Panc1 (cell line): ENCODE measurements around the gene HGFAC. TPM values are rescaled to one million over a fixed set of nuclear protein-coding genes. Genes with fewer than 3 reads are reported as not detected.
A peak's percentile ranks its signal among the peaks of the same experiment; 100 is the strongest.

Experiments
- ATAC-seq: fragments of 200-7000 bp; cut with Tn5 transposase; 2 replicates; pipeline ENCODE4 v1.9.1; 2020; ENCODE audit warnings: mild to moderate bottlenecking, moderate library complexity
- BruUV-seq: library from RNA; stranded (reverse); fragments of 400-500 nt; replicated peaks from 2 replicates; lab custom pipeline; 2021; lab: Mats Ljungman, UMichigan
- CTCF ChIA-PET: fragments of 300-600 bp; sonication (Branson Sonifier 250); formaldehyde crosslinking; loops from one replicate; lab custom pipeline; 2022; ENCODE audit warnings: antibody characterized with exemption; lab: Charles Lee
- POLR2A ChIA-PET: fragments of 300-600 bp; sonication (Branson Sonifier 250); formaldehyde crosslinking; loops from one replicate; lab custom pipeline; 2022; ENCODE audit warnings: antibody characterized with exemption; lab: Charles Lee
- DNase-seq: peaks from one replicate; pipeline ENCODE4 v3.0.0-alpha.2; 2010; ENCODE audit warnings: low read depth, low spot score
- H3K27ac ChIP-seq: 2 replicates; pipeline ENCODE4 v1.5.1; 2011; ENCODE audit warnings: mild to moderate bottlenecking, low read length, inconsistent platforms
- H3K27me3 ChIP-seq: fragments of 200-500 bp; sonication (Bioruptor generic); 2 replicates; pipeline ENCODE4 v1.6.0; 2014; ENCODE audit warnings: low read length, inconsistent platforms; ENCODE audit not compliant: control insufficient read depth, insufficient read depth
- H3K36me3 ChIP-seq: fragments of 200-500 bp; sonication (Bioruptor generic); 2 replicates; pipeline ENCODE4 v1.5.1; 2014; ENCODE audit warnings: inconsistent platforms, mild to moderate bottlenecking, low read length, moderate library complexity; ENCODE audit not compliant: control insufficient read depth, insufficient read depth
- H3K4me1 ChIP-seq: 2 replicates; pipeline ENCODE4 v1.5.1; 2011; ENCODE audit warnings: inconsistent platforms, mild to moderate bottlenecking, low read length, moderate library complexity; ENCODE audit not compliant: control insufficient read depth, insufficient read depth
- H3K4me3 ChIP-seq, 2 experiments: 2 replicates each; pipeline ENCODE4 v1.5.1; 2011 to 2012; ENCODE audit warnings: low read depth in 2 of 2, low read length in 2 of 2, mild to moderate bottlenecking in 2 of 2, inconsistent platforms in 1 of 2, moderate library complexity in 1 of 2
- H3K9me3 ChIP-seq: fragments of 200-500 bp; sonication (Bioruptor generic); 2 replicates; pipeline ENCODE4 v1.5.1; 2014; ENCODE audit warnings: low read depth, mild to moderate bottlenecking, inconsistent platforms, low read length, moderate library complexity; ENCODE audit not compliant: control insufficient read depth, insufficient read depth
- CTCF ChIP-seq: fragments of 450-650 bp; IDR thresholded peaks from 2 replicates; pipeline ENCODE4 v1.5.1; 2017; ENCODE audit warnings: mild to moderate bottlenecking
- POLR2AphosphoS5 ChIP-seq: IDR thresholded peaks from 2 replicates; pipeline ENCODE4 v1.6.1; 2012; ENCODE audit warnings: mild to moderate bottlenecking, low read depth, low read length, moderate library complexity
- REST ChIP-seq, 2 experiments: IDR thresholded peaks; 2 replicates each; pipeline ENCODE4 v1.6.1; 2011 to 2012; ENCODE audit warnings: low read depth in 2 of 2, control low read depth in 1 of 2, low read length in 1 of 2, mild to moderate bottlenecking in 1 of 2, moderate library complexity in 1 of 2; ENCODE audit not compliant: insufficient read depth in 1 of 2
- SIN3A ChIP-seq: IDR thresholded peaks from 2 replicates; pipeline ENCODE4 v1.6.1; 2012; ENCODE audit warnings: low read depth, mild to moderate bottlenecking, low read length, moderate library complexity, borderline replicate concordance; ENCODE audit not compliant: insufficient read depth
- TCF7L2 ChIP-seq: IDR thresholded peaks from 2 replicates; pipeline ENCODE4 v1.6.1; 2011; ENCODE audit warnings: mild to moderate bottlenecking, low read depth, low read length, inconsistent platforms
- in situ Hi-C: cut with HindIII; loops from 2 replicates; pipeline ENCODE4 v1.10.0; 2016; ENCODE audit warnings: low sequenced_read_pairs, low pct_unique_long_range_greater_than_20kb
- intact Hi-C: fragments of 100-400 bp; cut with micrococcal nuclease; formaldehyde crosslinking; loops from one replicate; pipeline ENCODE4 v1.10.0; 2022; ENCODE audit not compliant: unreplicated experiment
- total RNA-seq: library from RNA; stranded (reverse); gene quantifications from one replicate; pipeline ENCODE4 v1.2.1, GENCODE V29; 2021; ENCODE audit not compliant: unreplicated experiment

Gene HGFAC
- total RNA-seq, 1 experiment from 2014 or later, result 0.59 TPM

GRCh38 chr4:3442959-3443749 lies 1.4 kb downstream of the HGFAC start:
- no peak for DNase-seq
- H3K4me1 ChIP-seq, result no peaks in the 10 kb centered on the region; the same call in 1 of the 2 replicates
- ChIA-PET POLR2A (no interaction called here), CTCF (interaction anchor here (1.1 kb wide), 1 partner anchor 38 kb away, joined by 3 read pairs; no protein-coding TSS in a partner anchor)
- in situ Hi-C loops, result no loop called here
- intact Hi-C loops, result loop anchor here (5.0 kb wide), 2 partner anchors 96 to 236 kb away; no protein-coding TSS in a partner anchor
- BruUV-seq, result no TSS peak
- no peaks in the 10 kb centered on the region for H3K9me3 ChIP-seq
- TF ChIP-seq TCF7L2, result no peak
- TF ChIP-seq POLR2AphosphoS5, result no peak
- peak; percentile 95 for TF ChIP-seq CTCF
- no peaks in the 10 kb centered on the region for H3K36me3 ChIP-seq
- H3K4me3 ChIP-seq, result no peak overlapping the region
- H3K27me3 ChIP-seq, result no peaks in the 10 kb centered on the region
- H3K27ac ChIP-seq, result no peak overlapping the region
- peak; percentile 80 for ATAC-seq

- in situ Hi-C loops, result no loop called here
- ChIA-PET CTCF (interaction anchor here (1.1 kb wide), 1 partner anchor 37 kb away, joined by 3 read pairs; no protein-coding TSS in a partner anchor), POLR2A (no interaction called here)
- peak; percentile 59 for TF ChIP-seq CTCF
- TF ChIP-seq SIN3A, result no peak
- Histone ChIP-seq H3K27ac (no peak overlapping the region), H3K4me1 (no peaks in the 10 kb centered on the region; the same call in 1 of the 2 replicates), H3K27me3 (no peaks in the 10 kb centered on the region), H3K9me3 (no peaks in the 10 kb centered on the region), H3K4me3 (no peak overlapping the region), H3K36me3 (no peaks in the 10 kb centered on the region)
- BruUV-seq, result no TSS peak
- DNase-seq, result no peak
- intact Hi-C loops, result loop anchor here (5.0 kb wide), 2 partner anchors 97 to 237 kb away; no protein-coding TSS in a partner anchor
- ATAC-seq, result no peak
These were observed 2.1 kb downstream of the HGFAC start for GRCh38 chr4:3443750-3444309.

GRCh38 chr4:3444351-3445110 lies 2.8 kb downstream of the HGFAC start:
- no peaks in the 10 kb centered on the region for H3K27me3 ChIP-seq
- no peak overlapping the region for H3K27ac ChIP-seq
- TF ChIP-seq REST (IDR thresholded peaks at IDR 0.05; ENCODE audit: insufficient read depth in 1 of 2, low read depth in 2 of 2, low read length in 1 of 2) (no peak), SIN3A (no peak), TCF7L2 (no peak), POLR2AphosphoS5 (no peak)
- no peak for ATAC-seq
- ChIA-PET CTCF (interaction anchor here (0.6 to 1.1 kb wide), 3 partner anchors 36 to 255 kb away, joined by 3 read pairs; no protein-coding TSS in a partner anchor), POLR2A (no interaction called here)
- no peak for DNase-seq
- no TSS peak for BruUV-seq
- H3K4me3 ChIP-seq, result no peak overlapping the region
- in situ Hi-C loops (no loop called here), intact Hi-C loops (loop anchor here (5.0 kb wide), 2 partner anchors 97 to 237 kb away; no protein-coding TSS in a partner anchor)
- H3K9me3 ChIP-seq, result no peaks in the 10 kb centered on the region
- no peaks in the 10 kb centered on the region for H3K36me3 ChIP-seq
- no peaks in the 10 kb centered on the region; the same call in 1 of the 2 replicates for H3K4me1 ChIP-seq
